Esophagus squamous epithelium (tissue), 4 donors: ENCODE data around the gene MALRD1.

Source experiments
- POLR2A ChIP-seq, 4 donors: fragments of 450-650 bp; IDR thresholded peaks; one replicate each; pipeline ENCODE4 v1.6.1; 2017; ENCODE audit warnings: antibody characterized with exemption in 4 of 4, mild to moderate bottlenecking in 4 of 4, moderate library complexity in 3 of 4
- TF ChIP-seq, protein P1 (sequence below), 6 experiments: fragments of 450-650 bp in 4 of 6; fragments of 200-600 bp in 2 of 6; sonication (generic) in 2 of 6; IDR thresholded peaks; one replicate each; pipeline ENCODE4 v1.5.1; 2016 to 2019; ENCODE audit warnings: antibody characterized with exemption in 6 of 6, mild to moderate bottlenecking in 4 of 6, moderate library complexity in 4 of 6

GRCh38 chr10:19184891-19185290 is 136.3 kb downstream of the MALRD1 start:
- TF ChIP-seq, protein P1, sequence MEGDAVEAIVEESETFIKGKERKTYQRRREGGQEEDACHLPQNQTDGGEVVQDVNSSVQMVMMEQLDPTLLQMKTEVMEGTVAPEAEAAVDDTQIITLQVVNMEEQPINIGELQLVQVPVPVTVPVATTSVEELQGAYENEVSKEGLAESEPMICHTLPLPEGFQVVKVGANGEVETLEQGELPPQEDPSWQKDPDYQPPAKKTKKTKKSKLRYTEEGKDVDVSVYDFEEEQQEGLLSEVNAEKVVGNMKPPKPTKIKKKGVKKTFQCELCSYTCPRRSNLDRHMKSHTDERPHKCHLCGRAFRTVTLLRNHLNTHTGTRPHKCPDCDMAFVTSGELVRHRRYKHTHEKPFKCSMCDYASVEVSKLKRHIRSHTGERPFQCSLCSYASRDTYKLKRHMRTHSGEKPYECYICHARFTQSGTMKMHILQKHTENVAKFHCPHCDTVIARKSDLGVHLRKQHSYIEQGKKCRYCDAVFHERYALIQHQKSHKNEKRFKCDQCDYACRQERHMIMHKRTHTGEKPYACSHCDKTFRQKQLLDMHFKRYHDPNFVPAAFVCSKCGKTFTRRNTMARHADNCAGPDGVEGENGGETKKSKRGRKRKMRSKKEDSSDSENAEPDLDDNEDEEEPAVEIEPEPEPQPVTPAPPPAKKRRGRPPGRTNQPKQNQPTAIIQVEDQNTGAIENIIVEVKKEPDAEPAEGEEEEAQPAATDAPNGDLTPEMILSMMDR (IDR thresholded peaks at IDR 0.05): no peak
- no peak for TF ChIP-seq POLR2A (IDR thresholded peaks at IDR 0.05)
